ENCODE data around the gene PVALB. TPM values are rescaled to one million over a fixed set of nuclear protein-coding genes. Genes with fewer than 3 reads are reported as not detected.

PVALB gene
- polyA plus RNA-seq, 1 of the 3 experiments (the other 2 are of a cell fraction), result not detected

DNA sequence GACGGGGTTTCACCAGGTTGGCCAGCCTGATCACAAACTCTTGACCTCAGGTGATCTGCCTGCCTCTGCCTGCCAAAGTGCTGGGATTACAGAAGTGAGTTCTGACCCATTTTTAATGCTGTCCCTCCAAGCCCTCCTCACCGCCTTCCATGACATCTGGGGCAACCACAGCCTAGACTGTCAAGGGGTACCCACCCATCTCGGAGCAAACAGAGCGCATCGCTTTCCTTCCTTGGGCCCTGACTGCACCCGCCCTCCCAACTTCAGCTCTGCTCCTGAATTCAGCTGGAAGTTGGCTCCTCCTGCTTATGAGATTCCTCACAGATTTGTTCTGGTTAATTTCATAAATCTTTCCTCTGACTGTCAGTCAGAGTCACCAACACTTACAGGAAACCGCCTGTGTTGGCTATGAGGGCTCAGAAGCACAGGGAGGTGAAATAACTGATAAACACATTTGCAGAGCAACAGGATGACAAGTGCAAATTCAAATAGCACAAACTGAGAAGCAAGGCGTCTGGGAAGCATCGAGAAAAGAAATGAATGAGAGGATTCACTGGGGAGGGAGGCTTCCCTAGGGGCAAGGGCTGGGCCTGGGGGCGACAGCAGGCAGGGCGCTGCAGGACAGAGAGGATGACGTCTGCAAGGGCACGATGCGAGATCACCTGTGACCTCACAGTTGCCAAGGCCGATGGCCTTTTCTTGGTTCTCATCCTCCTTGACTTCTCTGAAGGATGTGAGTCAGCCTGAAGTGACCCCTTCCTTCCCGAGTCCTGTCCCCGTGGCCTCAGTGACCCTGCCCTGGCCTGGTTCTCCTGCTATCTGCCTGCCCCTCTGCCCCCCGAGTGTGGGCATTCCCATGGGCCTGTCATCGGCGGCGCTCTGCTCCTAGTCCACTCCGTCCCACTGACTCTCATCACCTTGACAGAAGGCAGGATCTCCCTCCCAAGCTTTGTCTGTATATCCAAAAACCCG is 47.0 kb downstream of the PVALB start:
- Histone ChIP-seq H3F3A (replicated peaks; ENCODE audit: insufficient read depth) (no peaks in the 10 kb centered on the region), H3K9ac (no peak overlapping the region), H3K9me2 (no peaks in the 10 kb centered on the region), H3K4me2 (no peak overlapping the region), H2AFZ (ENCODE audit: low read depth) (no peak overlapping the region), H3K4me1 (ENCODE audit: control insufficient read depth in 1 of 2, insufficient read depth in 2 of 2, low read depth in 1 of 2, low read length in 1 of 2) (no peaks in the 10 kb centered on the region; a peak in 2 of 4 replicates), H3K27me3 (ENCODE audit: insufficient read depth) (no peaks in the 10 kb centered on the region), H3K4me3 (ENCODE audit: low read depth in 2 of 2, low read length in 1 of 2) (no peak overlapping the region), H3K36me3 (replicated peaks in 1 of 2; ENCODE audit: control insufficient read depth in 1 of 2, insufficient read depth in 2 of 2, low read length in 1 of 2) (peaks cover 0 to 24% of the 10 kb centered on the region in 2 experiments), H3K9me3 (no peaks in the 10 kb centered on the region), H3K27ac (ENCODE audit: low read depth in 2 of 2, low read length in 1 of 2) (no peak overlapping the region), H3K79me2 (ENCODE audit: insufficient read depth) (no peaks in the 10 kb centered on the region), H4K20me1 (ENCODE audit: insufficient read depth) (no peaks in the 10 kb centered on the region)
- POLR2A ChIA-PET, result no interaction called here
- CTCF ChIA-PET, result interaction anchor here (0.8 to 3.6 kb wide), 5 partner anchors 12 to 225 kb away, joined by 3 to 12 read pairs (median 4); no protein-coding TSS in a partner anchor
- no peak for TF ChIP-seq FOSL2 (IDR thresholded peaks at IDR 0.05; ENCODE audit: borderline replicate concordance, low read depth)
- TF ChIP-seq YY1 (IDR thresholded peaks at IDR 0.05; ENCODE audit: low read depth), result no peak
- TF ChIP-seq ELF1 (IDR thresholded peaks at IDR 0.05), result no peak
- TF ChIP-seq NRF1 (IDR thresholded peaks at IDR 0.05; ENCODE audit: low read depth, low read length), result no peak
- no peak for TF ChIP-seq RXRA (IDR thresholded peaks at IDR 0.05; ENCODE audit: borderline replicate concordance, low read depth)
- no peak for TF ChIP-seq TEAD4 (IDR thresholded peaks at IDR 0.05; ENCODE audit: borderline replicate concordance, insufficient read depth)
- TF ChIP-seq EZH2phosphoT487 (IDR thresholded peaks at IDR 0.05; ENCODE audit: borderline replicate concordance, low read depth), result no peak
- TF ChIP-seq, protein P1, sequence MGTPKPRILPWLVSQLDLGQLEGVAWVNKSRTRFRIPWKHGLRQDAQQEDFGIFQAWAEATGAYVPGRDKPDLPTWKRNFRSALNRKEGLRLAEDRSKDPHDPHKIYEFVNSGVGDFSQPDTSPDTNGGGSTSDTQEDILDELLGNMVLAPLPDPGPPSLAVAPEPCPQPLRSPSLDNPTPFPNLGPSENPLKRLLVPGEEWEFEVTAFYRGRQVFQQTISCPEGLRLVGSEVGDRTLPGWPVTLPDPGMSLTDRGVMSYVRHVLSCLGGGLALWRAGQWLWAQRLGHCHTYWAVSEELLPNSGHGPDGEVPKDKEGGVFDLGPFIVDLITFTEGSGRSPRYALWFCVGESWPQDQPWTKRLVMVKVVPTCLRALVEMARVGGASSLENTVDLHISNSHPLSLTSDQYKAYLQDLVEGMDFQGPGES (IDR thresholded peaks at IDR 0.05; ENCODE audit: low read depth, low read length), result no peak
- DNase-seq, result no peak
- WGBS (ENCODE audit: low lambda C conversion rate), result 79% methylated on average over 22 of the region's 23 CpGs

DNA sequence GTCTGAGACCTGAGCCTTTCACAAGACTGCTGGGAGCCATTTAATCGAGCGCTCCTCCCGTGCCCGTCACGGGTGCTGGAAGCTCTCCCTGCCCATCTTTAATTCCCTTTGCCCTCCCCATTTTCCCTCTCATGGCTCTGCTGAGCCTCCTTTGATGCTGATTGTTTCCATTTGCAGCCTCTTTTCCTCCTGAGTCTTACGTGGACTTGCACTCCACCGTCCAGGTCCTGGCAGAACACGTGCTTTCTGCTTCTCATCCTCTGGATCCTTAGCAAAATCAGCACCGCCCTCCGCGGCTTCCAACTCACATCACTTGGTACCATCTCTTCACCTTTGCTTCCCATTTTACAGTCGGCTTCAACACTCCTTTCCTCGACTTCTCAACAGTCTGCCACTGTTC is 48.2 kb downstream of the PVALB start:
- Histone ChIP-seq H3K9me2 (no peaks in the 10 kb centered on the region), H3K9me3 (no peaks in the 10 kb centered on the region), H3K79me2 (ENCODE audit: insufficient read depth) (no peaks in the 10 kb centered on the region), H3K27ac (ENCODE audit: low read depth in 2 of 2, low read length in 1 of 2) (no peak overlapping the region), H3F3A (replicated peaks; ENCODE audit: insufficient read depth) (no peaks in the 10 kb centered on the region), H3K27me3 (ENCODE audit: insufficient read depth) (no peaks in the 10 kb centered on the region), H3K4me2 (no peak overlapping the region), H3K9ac (no peak overlapping the region), H4K20me1 (ENCODE audit: insufficient read depth) (no peaks in the 10 kb centered on the region), H3K4me1 (ENCODE audit: control insufficient read depth in 1 of 2, insufficient read depth in 2 of 2, low read depth in 1 of 2, low read length in 1 of 2) (no peaks in the 10 kb centered on the region), H3K4me3 (ENCODE audit: low read depth in 2 of 2, low read length in 1 of 2) (no peak overlapping the region), H2AFZ (ENCODE audit: low read depth) (no peak overlapping the region), H3K36me3 (replicated peaks in 1 of 2; ENCODE audit: control insufficient read depth in 1 of 2, insufficient read depth in 2 of 2, low read length in 1 of 2) (peaks cover 0 to 27% of the 10 kb centered on the region in 2 experiments)
- POLR2A ChIA-PET, result no interaction called here
- DNase-seq, result no peak
- CTCF ChIA-PET, result interaction anchor here (0.8 to 3.6 kb wide), 6 partner anchors 11 to 87 kb away, joined by 3 to 12 read pairs (median 6); no protein-coding TSS in a partner anchor
- WGBS (ENCODE audit: low lambda C conversion rate), result 93% methylated on average over 13 of the region's 13 CpGs
- no peak for TF ChIP-seq TAF1 (IDR thresholded peaks at IDR 0.05; ENCODE audit: borderline replicate concordance, low read depth, low read length)

Data from SK-N-SH (cell line).